Epidermal melanocyte (primary cell): ENCODE measurements around the gene ASPRV1.
"Not testable (repeated sequence)": the region's sequence is repeated elsewhere in the genome, so short reads cannot be mapped to it uniquely, and the experiment has no call there.

Experiments used
- DNase-seq: peaks from one replicate; pipeline ENCODE4 v3.0.0; 2011; ENCODE audit warnings: low spot score; ENCODE audit not compliant: insufficient read length

Gene ASPRV1

GRCh38 chr2:69962986-69963730 lies 1.7 kb upstream of the ASPRV1 start:
- no peak for DNase-seq

GRCh38 chr2:69960821-69961220 lies 610 bp downstream of the ASPRV1 start:
- DNase-seq = no peak

GRCh38 chr2:69959425-69959824 lies 2.0 kb downstream of the ASPRV1 start:
- no peak for DNase-seq

- DNase-seq = no peak
Measured at GRCh38 chr2:69958480-69958879, 3.0 kb downstream of the ASPRV1 start.

- no peak for DNase-seq
Measured at GRCh38 chr2:69957965-69958364, 3.5 kb downstream of the ASPRV1 start.

GRCh38 chr2:69956475-69956979 lies 4.9 kb downstream of the ASPRV1 start:
- no peak for DNase-seq

- no peak for DNase-seq
Measured at GRCh38 chr2:69955029-69955428, 6.4 kb downstream of the ASPRV1 start.

- DNase-seq = no peak
Measured at GRCh38 chr2:69954084-69954483, 7.3 kb downstream of the ASPRV1 start.

- DNase-seq = no peak
Measured at GRCh38 chr2:69952336-69953115, 8.9 kb downstream of the ASPRV1 start.

- DNase-seq = not testable (repeated sequence)
Measured at GRCh38 chr2:69950671-69951070, 10.8 kb downstream of the ASPRV1 start.

- DNase-seq = no peak
Measured at GRCh38 chr2:69950241-69950640, 11.2 kb downstream of the ASPRV1 start.

- no peak for DNase-seq
Measured at GRCh38 chr2:69948963-69949645, 12.3 kb downstream of the ASPRV1 start.

- DNase-seq = no peak
Measured at GRCh38 chr2:69948032-69948962, 13.1 kb downstream of the ASPRV1 start.

GRCh38 chr2:69947325-69947931 lies 14.0 kb downstream of the ASPRV1 start:
- no peak for DNase-seq

- DNase-seq = no peak
Measured at GRCh38 chr2:69946351-69947324, 14.8 kb downstream of the ASPRV1 start.

GRCh38 chr2:69945941-69946340 lies 15.5 kb downstream of the ASPRV1 start:
- DNase-seq = no peak

GRCh38 chr2:69945441-69945840 lies 16.0 kb downstream of the ASPRV1 start:
- no peak for DNase-seq

GRCh38 chr2:69944756-69945155 lies 16.7 kb downstream of the ASPRV1 start:
- DNase-seq = no peak

- DNase-seq = no peak
Measured at GRCh38 chr2:69943843-69944525, 17.4 kb downstream of the ASPRV1 start.
